ENCODE measurements around the gene GPX4.

Gene GPX4

DNA sequence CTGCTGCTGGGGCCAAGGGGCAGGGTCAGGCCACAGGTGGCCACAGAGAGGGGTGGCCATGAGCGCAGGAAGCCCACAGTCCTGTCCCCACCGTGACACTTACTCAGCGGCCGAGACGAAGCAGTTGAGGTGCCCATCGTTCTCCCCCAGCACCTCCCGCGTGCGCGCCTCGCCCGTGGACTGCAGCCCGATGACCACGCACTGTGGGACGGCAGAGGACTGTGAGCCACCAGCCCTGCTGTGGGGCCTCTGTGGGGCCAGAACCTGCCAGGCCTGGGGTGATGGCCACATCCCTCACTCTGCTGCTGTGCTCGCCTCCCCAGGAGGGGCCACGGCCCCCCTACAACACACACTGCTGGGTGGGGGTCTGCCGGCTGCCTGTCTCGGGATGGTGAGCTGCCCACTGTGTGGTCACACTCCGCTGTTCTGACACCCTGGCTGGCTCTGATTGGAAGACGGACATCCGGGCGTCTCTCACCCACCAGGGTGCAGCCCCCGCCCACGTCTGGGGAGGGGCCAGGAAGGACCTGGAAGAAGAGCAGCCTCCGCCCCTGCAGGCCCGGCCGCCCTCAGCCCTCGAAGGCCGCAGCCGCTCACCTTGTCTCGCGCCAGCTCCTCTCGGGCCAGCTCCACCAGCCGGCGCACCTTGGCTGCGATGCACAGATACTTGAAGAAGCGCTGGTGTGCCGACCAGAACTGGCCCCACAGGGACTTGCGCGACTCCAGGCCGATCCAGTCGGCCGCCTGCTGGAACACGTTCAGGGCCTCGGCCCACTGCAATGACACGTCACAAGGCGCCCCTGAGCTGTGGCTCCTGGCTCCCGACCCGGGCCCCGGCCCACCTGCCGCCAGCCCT is 13.2 kb downstream of the GPX4 start:
- TF ChIP-seq, protein P1, sequence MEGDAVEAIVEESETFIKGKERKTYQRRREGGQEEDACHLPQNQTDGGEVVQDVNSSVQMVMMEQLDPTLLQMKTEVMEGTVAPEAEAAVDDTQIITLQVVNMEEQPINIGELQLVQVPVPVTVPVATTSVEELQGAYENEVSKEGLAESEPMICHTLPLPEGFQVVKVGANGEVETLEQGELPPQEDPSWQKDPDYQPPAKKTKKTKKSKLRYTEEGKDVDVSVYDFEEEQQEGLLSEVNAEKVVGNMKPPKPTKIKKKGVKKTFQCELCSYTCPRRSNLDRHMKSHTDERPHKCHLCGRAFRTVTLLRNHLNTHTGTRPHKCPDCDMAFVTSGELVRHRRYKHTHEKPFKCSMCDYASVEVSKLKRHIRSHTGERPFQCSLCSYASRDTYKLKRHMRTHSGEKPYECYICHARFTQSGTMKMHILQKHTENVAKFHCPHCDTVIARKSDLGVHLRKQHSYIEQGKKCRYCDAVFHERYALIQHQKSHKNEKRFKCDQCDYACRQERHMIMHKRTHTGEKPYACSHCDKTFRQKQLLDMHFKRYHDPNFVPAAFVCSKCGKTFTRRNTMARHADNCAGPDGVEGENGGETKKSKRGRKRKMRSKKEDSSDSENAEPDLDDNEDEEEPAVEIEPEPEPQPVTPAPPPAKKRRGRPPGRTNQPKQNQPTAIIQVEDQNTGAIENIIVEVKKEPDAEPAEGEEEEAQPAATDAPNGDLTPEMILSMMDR (IDR thresholded peaks at IDR 0.05): no peak

DNA sequence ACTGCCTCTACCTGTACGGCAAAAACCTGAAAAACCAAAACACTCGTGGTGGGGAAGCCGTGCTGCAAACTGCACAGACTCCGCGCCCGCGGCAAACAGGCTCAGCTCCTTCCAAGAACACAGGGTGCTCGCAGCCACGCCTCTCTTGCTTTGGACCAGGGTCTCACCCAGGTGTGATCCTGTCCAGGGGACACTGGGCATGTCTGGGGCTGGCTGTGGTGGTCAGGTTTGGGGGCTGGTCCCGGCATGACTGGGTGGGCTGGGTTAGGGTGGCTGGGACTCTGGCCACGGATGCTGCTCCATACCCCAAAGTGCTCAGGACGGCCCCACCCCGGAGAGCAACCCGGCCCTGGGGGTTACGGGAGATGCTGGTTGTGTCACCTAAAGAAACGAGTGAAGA is 13.9 kb downstream of the GPX4 start:
- TF ChIP-seq, protein P1 (IDR thresholded peaks at IDR 0.05): no peak

DNA sequence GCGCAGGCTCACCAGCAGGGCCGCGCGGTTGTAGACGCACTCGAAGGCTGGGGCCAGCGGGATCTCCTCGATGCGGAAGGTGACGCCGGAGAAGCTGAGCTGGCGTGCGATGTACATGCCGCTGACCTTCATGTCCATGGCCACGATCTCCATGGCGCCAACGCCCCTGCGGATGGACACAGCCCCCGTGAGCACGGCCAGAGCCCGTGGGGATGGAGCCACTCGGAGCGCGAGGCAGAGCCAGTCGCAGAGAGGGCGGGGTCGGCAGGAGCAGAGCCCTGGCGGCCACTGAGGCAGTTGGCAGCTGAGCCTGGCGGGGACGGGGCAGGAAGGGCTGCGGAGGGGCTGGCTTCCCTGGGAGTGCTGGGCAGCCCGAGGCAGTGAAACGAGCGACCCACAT is 15.2 kb downstream of the GPX4 start:
- TF ChIP-seq, protein P1 (IDR thresholded peaks at IDR 0.05): no peak

DNA sequence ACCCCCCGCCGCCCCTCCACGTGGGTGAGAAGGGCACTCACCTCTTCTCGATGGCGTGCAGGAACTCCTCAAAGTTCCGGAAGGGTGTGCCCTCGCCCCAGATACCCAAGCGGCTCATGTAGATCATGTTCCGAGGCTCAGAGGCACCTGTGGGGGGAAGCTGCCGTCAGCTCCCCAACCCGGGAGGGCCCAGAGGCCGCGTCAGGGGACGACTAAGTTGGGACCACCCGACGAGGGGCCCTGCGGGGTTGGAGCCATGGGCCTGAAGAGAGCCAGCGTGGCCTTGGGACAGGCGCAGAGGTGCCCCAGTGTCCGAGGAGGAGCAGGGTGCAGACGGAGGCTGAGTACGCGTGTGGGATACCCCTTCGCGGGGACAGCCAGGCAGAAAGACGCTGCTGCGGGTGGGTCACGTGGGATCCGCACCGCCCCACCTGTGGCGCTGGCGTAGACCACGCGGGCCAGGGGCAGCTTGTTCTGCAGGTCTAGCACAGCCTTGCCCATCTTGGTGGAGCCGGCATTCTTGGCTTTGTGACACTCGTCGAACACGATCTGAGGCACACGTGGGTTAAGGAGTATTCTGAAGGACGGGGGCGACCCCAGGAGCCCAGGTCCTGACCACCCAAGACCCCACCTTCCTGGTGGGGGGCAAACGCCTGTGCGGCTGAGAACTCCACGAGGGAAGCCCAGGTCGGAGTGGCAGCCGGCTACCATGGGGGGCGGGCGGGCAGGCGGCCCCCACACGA is 15.9 kb downstream of the GPX4 start:
- TF ChIP-seq, protein P1 (IDR thresholded peaks at IDR 0.05): no peak

DNA sequence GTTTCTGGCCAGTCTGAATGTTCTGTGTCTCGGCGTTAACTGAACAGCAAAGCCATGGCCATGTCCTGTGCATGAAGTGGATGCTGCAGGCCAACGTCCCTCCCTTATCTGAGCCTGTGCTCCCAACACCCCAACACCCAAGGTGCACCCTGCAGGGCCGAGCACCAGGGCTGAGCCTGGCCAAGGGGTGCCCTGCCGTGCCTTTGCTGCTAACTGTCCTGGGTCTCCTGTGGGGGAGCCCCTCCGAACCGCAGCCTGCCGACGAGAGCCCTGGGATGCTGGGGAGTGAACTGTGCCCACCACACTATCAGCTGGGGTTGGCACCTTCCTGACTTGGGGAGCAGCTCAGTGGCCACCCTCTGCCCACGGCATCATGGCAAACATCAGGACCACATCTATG is 17.6 kb downstream of the GPX4 start:
- TF ChIP-seq, protein P1 (IDR thresholded peaks at IDR 0.05): no peak

DNA sequence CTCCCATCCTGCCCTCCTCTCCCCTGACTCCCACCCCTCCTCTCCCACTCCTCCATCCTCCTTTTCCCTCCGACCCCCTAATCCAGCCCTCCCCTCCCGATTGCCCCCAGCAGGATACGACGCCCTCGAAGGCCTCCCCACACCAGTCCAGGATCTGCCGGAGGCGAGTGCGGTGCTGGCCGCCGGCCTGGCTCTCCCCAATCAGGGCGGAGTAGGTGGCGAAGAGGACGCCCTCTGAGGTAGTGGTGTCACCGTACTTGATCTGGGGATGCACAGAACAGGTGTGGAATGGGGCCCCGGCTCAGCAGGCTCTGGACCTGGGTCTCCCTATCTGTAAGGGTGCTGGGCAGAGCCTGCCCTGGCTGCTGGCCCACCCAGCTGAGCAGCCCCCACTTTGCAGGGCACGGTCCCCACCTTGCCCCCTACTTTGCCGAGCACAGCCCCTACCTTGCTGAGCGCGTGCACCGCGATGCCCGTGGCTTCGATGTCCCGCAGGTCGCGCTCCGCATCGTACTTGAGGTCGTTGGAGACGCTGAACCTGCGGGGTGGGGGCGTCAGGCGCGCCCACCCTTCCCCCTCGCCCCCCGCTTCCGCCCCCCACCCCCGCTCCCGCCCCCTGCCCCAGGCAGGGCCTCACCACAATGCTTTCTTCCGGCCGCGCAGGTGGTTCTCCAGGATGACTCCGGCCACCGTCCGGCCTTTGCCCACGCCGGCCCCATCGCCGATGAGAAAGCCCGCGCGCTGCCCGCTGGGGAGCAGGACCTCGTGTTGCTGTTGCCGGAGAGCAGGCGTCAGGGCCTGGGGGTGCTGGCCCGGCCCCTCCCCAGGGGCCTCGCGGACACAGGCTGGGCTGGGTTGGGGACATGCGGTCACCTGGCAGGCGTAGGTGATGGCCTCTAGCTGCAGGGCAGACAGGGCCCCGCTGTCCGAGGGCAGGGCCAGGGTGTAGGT is 18.5 kb downstream of the GPX4 start:
- TF ChIP-seq, protein P1 (IDR thresholded peaks at IDR 0.05): no peak

DNA sequence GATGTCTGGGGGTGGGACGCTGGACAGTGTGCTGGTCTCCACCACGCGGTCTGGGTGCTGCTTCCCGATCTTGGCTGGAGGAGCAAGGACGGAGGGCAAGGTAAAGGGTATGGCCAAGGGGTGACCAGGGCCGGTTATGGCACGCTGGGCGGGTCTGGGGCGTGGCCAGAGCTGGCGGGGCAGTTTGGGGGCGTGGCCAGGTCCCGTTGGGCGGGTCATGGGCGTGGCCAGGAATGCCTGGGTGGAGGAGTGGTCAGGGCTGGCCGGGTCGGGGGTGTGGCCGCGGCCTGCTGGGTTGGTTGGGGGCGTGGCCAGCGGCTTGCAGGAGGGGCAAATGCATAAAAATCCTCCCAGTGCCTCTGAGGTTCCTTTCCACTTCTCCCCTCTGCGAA is 19.2 kb downstream of the GPX4 start:
- TF ChIP-seq, protein P1 (IDR thresholded peaks at IDR 0.05): no peak

All from LNCAP (cell line).